Stimulated activated CD8-positive, alpha-beta memory T cell treated with anti-CD3 and anti-CD28 coated beads, Interleukin-7, amount 100 ng/mL, for 48 hours (primary cell): ENCODE measurements around the gene CNOT2.

Source experiments
- DNase-seq, 2 donors: peaks; one replicate each; pipeline ENCODE4 v3.0.0-alpha.2; 2020; ENCODE audit warnings: low read depth in 1 of 2; ENCODE audit errors: extremely low read depth in 1 of 2

The CNOT2 gene

GRCh38 chr12:70304684-70305555 lies 61.7 kb downstream of the CNOT2 start:
- peak in 1 of 2 donors; percentile 14 for DNase-seq

- no peak for DNase-seq
These were observed 62.6 kb downstream of the CNOT2 start for GRCh38 chr12:70305794-70306193.

- no peak for DNase-seq
These were observed 63.4 kb downstream of the CNOT2 start for GRCh38 chr12:70306676-70307075.

GRCh38 chr12:70307868-70308267 lies 64.6 kb downstream of the CNOT2 start:
- no peak for DNase-seq

- DNase-seq: no peak
These were observed 66.1 kb downstream of the CNOT2 start for GRCh38 chr12:70309348-70309747.

GRCh38 chr12:70314145-70314544 lies 70.9 kb downstream of the CNOT2 start:
- no peak for DNase-seq

GRCh38 chr12:70317781-70318180 lies 74.5 kb downstream of the CNOT2 start:
- DNase-seq: no peak

GRCh38 chr12:70319605-70320004 lies 76.4 kb downstream of the CNOT2 start:
- DNase-seq: no peak

GRCh38 chr12:70321191-70321590 lies 78.0 kb downstream of the CNOT2 start:
- DNase-seq: no peak

GRCh38 chr12:70327541-70327940 lies 84.3 kb downstream of the CNOT2 start:
- DNase-seq: no peak

GRCh38 chr12:70329728-70330127 lies 86.5 kb downstream of the CNOT2 start:
- DNase-seq: no peak

- no peak for DNase-seq
These were observed 86.9 kb downstream of the CNOT2 start for GRCh38 chr12:70330158-70330557.

GRCh38 chr12:70332236-70332635 lies 89.0 kb downstream of the CNOT2 start:
- no peak for DNase-seq

GRCh38 chr12:70334742-70335141 lies 91.5 kb downstream of the CNOT2 start:
- no peak for DNase-seq

GRCh38 chr12:70338531-70338930 lies 95.3 kb downstream of the CNOT2 start:
- no peak for DNase-seq

- DNase-seq: no peak
These were observed 107.8 kb downstream of the CNOT2 start for GRCh38 chr12:70351076-70351475.

GRCh38 chr12:70353780-70354660 lies 110.8 kb downstream of the CNOT2 start:
- DNase-seq: no peak

- DNase-seq: no peak
These were observed 111.6 kb downstream of the CNOT2 start for GRCh38 chr12:70354787-70355186.

GRCh38 chr12:70355972-70356371 lies 112.7 kb downstream of the CNOT2 start:
- DNase-seq: no peak

GRCh38 chr12:70359458-70360197 lies 116.4 kb downstream of the CNOT2 start:
- no peak for DNase-seq

GRCh38 chr12:70360218-70360617 lies 117.0 kb downstream of the CNOT2 start:
- DNase-seq: no peak
